ENCODE measurements around the gene COPB2.

DNA sequence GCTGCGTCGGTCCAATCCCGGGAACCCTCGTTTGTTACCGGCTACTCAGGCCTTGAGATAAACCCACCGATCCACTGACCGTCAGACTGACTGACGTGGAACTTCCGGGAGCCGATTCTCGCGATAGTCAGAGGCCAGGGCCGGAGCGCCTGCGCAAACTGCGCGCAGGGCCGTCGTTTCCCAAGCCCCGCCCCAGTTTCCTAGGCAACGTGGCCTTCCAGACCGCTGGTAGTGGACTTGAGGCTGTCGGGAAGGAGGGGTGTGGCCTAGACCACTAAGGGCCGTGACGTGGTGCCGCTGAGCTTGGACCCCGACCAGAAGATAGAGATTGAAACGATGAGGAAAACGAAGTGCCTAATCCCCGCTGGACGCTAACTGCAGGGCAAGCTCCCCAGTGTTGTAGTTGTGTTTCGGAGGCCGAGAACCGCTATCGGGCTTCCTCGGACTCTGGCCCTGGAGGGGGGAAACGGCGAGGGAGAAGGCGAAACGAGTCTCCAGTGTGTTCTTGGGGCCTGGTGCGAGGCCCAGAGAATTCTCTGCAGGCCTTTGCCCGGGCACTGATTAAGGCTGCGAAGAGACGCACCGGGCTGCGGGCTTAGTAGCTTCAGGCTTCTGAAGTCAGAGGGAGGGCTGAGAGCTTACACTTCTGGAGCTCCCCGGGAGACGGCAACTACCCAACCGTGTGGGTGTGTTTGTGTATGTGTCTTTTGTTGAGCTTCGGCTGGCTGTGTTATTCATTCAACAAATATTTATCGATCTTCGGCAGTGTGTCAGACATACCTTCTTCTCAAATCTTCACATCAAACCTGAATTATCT is at the start of gene COPB2:
- TF ChIP-seq, protein P1, sequence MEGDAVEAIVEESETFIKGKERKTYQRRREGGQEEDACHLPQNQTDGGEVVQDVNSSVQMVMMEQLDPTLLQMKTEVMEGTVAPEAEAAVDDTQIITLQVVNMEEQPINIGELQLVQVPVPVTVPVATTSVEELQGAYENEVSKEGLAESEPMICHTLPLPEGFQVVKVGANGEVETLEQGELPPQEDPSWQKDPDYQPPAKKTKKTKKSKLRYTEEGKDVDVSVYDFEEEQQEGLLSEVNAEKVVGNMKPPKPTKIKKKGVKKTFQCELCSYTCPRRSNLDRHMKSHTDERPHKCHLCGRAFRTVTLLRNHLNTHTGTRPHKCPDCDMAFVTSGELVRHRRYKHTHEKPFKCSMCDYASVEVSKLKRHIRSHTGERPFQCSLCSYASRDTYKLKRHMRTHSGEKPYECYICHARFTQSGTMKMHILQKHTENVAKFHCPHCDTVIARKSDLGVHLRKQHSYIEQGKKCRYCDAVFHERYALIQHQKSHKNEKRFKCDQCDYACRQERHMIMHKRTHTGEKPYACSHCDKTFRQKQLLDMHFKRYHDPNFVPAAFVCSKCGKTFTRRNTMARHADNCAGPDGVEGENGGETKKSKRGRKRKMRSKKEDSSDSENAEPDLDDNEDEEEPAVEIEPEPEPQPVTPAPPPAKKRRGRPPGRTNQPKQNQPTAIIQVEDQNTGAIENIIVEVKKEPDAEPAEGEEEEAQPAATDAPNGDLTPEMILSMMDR (IDR thresholded peaks at IDR 0.05; ENCODE audit: poor library complexity) = no peak
- no peak for TF ChIP-seq EZH2phosphoT487 (IDR thresholded peaks at IDR 0.05; ENCODE audit: low read depth, severe bottlenecking, unreplicated experiment)

Data from hepatocyte (in vitro differentiated cells).